GM12872 (cell line): Measurements from ENCODE around the gene TMED6.

Experiments used
- CTCF ChIP-seq: IDR thresholded peaks from 3 replicates; pipeline ENCODE4 v1.5.1; 2011; ENCODE audit warnings: low read depth, mild to moderate bottlenecking, low read length, moderate library complexity; ENCODE audit not compliant: insufficient read depth

Gene TMED6

GRCh38 chr16:69386596-69386995, 35.0 kb upstream of the TMED6 start:
- no peak for TF ChIP-seq CTCF

- TF ChIP-seq CTCF: no peak
Observed at GRCh38 chr16:69384974-69385373, 33.4 kb upstream of the TMED6 start.

- TF ChIP-seq CTCF: no peak
Observed at GRCh38 chr16:69382421-69382820, 30.8 kb upstream of the TMED6 start.

GRCh38 chr16:69381231-69381630, 29.6 kb upstream of the TMED6 start:
- no peak for TF ChIP-seq CTCF

- TF ChIP-seq CTCF: no peak
Observed at GRCh38 chr16:69378760-69379159, 27.2 kb upstream of the TMED6 start.

- no peak for TF ChIP-seq CTCF
Observed at GRCh38 chr16:69378036-69378435, 26.4 kb upstream of the TMED6 start.

GRCh38 chr16:69376393-69377059, 24.9 kb upstream of the TMED6 start:
- no peak for TF ChIP-seq CTCF
